ENCODE measurements around the gene ULK3.
A peak's percentile ranks its signal among the peaks of the same experiment; 100 is the strongest.

ULK3 gene

GRCh38 chr15:74845581-74845980 is 2.6 kb upstream of the ULK3 start:
- H3K9me3 ChIP-seq, result no peaks in the 10 kb centered on the region
- peaks cover 15% of the 10 kb centered on the region for H3K36me3 ChIP-seq
- no peak overlapping the region for H3K4me3 ChIP-seq (ENCODE audit: low read depth, low read length)
- no peak for DNase-seq
- H3K27me3 ChIP-seq, result no peaks in the 10 kb centered on the region
- TF ChIP-seq, protein P1, sequence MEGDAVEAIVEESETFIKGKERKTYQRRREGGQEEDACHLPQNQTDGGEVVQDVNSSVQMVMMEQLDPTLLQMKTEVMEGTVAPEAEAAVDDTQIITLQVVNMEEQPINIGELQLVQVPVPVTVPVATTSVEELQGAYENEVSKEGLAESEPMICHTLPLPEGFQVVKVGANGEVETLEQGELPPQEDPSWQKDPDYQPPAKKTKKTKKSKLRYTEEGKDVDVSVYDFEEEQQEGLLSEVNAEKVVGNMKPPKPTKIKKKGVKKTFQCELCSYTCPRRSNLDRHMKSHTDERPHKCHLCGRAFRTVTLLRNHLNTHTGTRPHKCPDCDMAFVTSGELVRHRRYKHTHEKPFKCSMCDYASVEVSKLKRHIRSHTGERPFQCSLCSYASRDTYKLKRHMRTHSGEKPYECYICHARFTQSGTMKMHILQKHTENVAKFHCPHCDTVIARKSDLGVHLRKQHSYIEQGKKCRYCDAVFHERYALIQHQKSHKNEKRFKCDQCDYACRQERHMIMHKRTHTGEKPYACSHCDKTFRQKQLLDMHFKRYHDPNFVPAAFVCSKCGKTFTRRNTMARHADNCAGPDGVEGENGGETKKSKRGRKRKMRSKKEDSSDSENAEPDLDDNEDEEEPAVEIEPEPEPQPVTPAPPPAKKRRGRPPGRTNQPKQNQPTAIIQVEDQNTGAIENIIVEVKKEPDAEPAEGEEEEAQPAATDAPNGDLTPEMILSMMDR (IDR thresholded peaks at IDR 0.05; ENCODE audit: low read depth, low read length), result no peak
- peaks cover 11% of the 10 kb centered on the region for H3K4me1 ChIP-seq

- no peak overlapping the region for H3K4me3 ChIP-seq (ENCODE audit: low read depth, low read length)
- H3K36me3 ChIP-seq, result peaks cover 15% of the 10 kb centered on the region
- H3K4me1 ChIP-seq, result peaks cover 11% of the 10 kb centered on the region
- DNase-seq, result no peak
- TF ChIP-seq, protein P1 (IDR thresholded peaks at IDR 0.05; ENCODE audit: low read depth, low read length), result no peak
- no peaks in the 10 kb centered on the region for H3K27me3 ChIP-seq
- no peaks in the 10 kb centered on the region for H3K9me3 ChIP-seq
These were observed 2.2 kb upstream of the ULK3 start for GRCh38 chr15:74845208-74845568.

DNA sequence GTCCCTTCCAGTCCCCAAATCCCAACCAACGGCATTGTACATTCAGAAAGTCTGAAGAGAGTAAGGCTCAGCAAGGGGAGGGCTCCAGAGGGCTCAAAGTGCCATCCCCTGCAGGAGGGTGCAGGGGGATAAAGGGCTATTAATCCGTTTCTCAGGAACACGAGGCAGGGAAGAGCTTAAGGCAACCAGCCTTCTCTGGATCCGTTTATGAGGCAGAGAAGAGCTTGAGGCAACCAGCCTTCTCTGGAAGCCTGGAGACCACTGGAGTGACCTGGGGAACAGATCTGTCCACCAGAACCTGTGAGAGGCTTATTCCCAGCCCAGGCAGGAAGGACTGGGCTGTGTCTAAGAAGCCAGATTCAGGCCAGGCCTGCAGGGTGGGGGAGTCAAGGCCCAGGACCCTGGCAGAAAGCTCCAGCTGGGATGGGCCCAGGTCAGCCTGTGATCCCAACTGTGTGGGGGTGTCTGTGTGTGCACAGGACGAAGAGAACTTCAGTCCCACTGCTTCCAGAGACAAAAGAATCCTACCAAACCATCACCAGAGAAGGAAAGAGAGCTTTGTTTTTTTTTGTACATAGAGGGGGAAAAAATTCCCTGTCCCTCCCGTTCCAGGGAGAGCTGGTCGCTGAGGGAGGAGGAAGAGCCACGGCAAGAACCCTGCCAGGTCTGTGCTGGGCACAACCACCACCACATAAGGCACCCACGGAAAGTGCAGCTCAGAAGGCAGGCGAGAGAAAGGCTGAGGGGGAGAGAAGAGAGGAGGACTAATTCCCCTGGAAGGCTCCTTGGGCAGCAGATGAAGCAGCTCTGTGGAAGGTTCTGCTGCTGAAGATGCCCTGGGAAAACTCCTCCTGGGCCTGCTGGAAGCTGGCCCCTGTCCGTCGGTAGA is 1.6 kb upstream of the ULK3 start:
- H3K4me1 ChIP-seq, result peaks cover 11% of the 10 kb centered on the region
- H3K9me3 ChIP-seq, result no peaks in the 10 kb centered on the region
- H3K36me3 ChIP-seq, result peaks cover 12% of the 10 kb centered on the region
- TF ChIP-seq, protein P1 (IDR thresholded peaks at IDR 0.05; ENCODE audit: low read depth, low read length), result no peak
- no peak overlapping the region for H3K4me3 ChIP-seq (ENCODE audit: low read depth, low read length)
- no peak for DNase-seq
- H3K27me3 ChIP-seq, result no peaks in the 10 kb centered on the region

DNA sequence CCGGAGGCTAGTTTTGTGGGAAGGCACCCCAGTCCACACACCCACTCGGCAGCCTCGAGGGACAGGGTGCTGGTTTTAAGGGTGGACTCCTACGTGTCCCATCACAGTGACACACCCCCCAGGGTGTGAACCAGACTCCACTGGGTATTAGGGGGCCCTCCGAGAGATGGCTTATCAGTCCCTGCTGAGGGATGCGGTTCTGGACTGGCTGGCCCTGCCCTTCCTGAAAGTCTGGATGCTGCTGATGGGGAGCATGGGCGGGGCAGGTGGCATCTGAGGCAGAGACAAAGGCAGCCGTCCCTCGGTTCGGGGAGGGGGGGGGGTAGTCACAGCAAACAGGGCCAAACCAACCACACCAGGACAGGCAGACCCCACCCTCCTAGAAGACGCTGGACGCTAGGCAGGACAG is 939 bp upstream of the ULK3 start:
- H3K36me3 ChIP-seq, result peaks cover 7% of the 10 kb centered on the region
- no peaks in the 10 kb centered on the region for H3K9me3 ChIP-seq
- TF ChIP-seq, protein P1 (IDR thresholded peaks at IDR 0.05; ENCODE audit: low read depth, low read length), result no peak
- DNase-seq, result no peak
- H3K4me3 ChIP-seq (ENCODE audit: low read depth, low read length), result peak overlapping the region; percentile 61
- H3K27me3 ChIP-seq, result no peaks in the 10 kb centered on the region
- peaks cover 11% of the 10 kb centered on the region for H3K4me1 ChIP-seq

GRCh38 chr15:74843445-74843828 is 481 bp upstream of the ULK3 start:
- Histone ChIP-seq H3K27me3 (no peaks in the 10 kb centered on the region), H3K36me3 (peaks cover 3% of the 10 kb centered on the region), H3K4me3 (ENCODE audit: low read depth, low read length) (peak overlapping the region; percentile 61), H3K9me3 (no peaks in the 10 kb centered on the region), H3K4me1 (peaks cover 11% of the 10 kb centered on the region)
- TF ChIP-seq, protein P1 (IDR thresholded peaks at IDR 0.05; ENCODE audit: low read depth, low read length), result no peak; the same call in none of the 2 replicates
- no peak for DNase-seq

GRCh38 chr15:74841891-74842373 is 1.0 kb downstream of the ULK3 start:
- no peak for DNase-seq
- TF ChIP-seq, protein P1 (IDR thresholded peaks at IDR 0.05; ENCODE audit: low read depth, low read length), result no peak
- no peaks in the 10 kb centered on the region for H3K27me3 ChIP-seq
- peaks cover 11% of the 10 kb centered on the region for H3K4me1 ChIP-seq
- no peaks in the 10 kb centered on the region for H3K9me3 ChIP-seq
- no peaks in the 10 kb centered on the region; the same call in none of the 2 replicates for H3K36me3 ChIP-seq
- H3K4me3 ChIP-seq (ENCODE audit: low read depth, low read length), result peak overlapping the region; percentile 74
